A673 (cell line): Measurements from ENCODE around the gene SEMA6A. TPM values are rescaled to one million over a fixed set of nuclear protein-coding genes. Genes with fewer than 3 reads are reported as not detected.

Experiments
- BruUV-seq: library from RNA; stranded (reverse); fragments of 400-500 nt; replicated peaks from 2 replicates; lab custom pipeline; 2021; lab: Mats Ljungman, UMichigan
- CTCF ChIA-PET: fragments of 300-600 bp; sonication (Branson Sonifier 250); formaldehyde crosslinking; loops from one replicate; lab custom pipeline; 2022; ENCODE audit warnings: antibody characterized with exemption; lab: Charles Lee
- POLR2A ChIA-PET: fragments of 300-600 bp; sonication (Branson Sonifier 250); formaldehyde crosslinking; loops from one replicate; lab custom pipeline; 2022; ENCODE audit warnings: antibody characterized with exemption; ENCODE audit not compliant: low non-redundant PET; lab: Charles Lee
- DNase-seq: peaks from one replicate; pipeline ENCODE4 v3.0.0-alpha.2; 2015; ENCODE audit warnings: low spot score
- H3K27ac ChIP-seq: fragments of 200-600 bp; sonication (generic); 2 replicates; pipeline ENCODE4 v1.5.1; 2016; ENCODE audit warnings: mixed run types, low read depth, mild to moderate bottlenecking, mixed read lengths, antibody characterized with exemption, low read length; ENCODE audit not compliant: poor library complexity, severe bottlenecking
- H3K27me3 ChIP-seq: fragments of 200-600 bp; sonication (generic); replicated peaks from 2 replicates; pipeline ENCODE4 v1.6.1; 2017; ENCODE audit warnings: mixed run types, low read depth, mild to moderate bottlenecking, mixed read lengths, antibody characterized with exemption, low read length; ENCODE audit not compliant: insufficient read depth, poor library complexity
- H3K36me3 ChIP-seq: fragments of 200-600 bp; sonication (generic); 2 replicates; pipeline ENCODE4 v1.6.1; 2016; ENCODE audit warnings: mixed run types, mild to moderate bottlenecking, mixed read lengths, antibody characterized with exemption, low read length; ENCODE audit not compliant: insufficient read depth, poor library complexity, severe bottlenecking
- H3K4me1 ChIP-seq: fragments of 200-600 bp; sonication (generic); 2 replicates; pipeline ENCODE4 v1.6.1; 2017; ENCODE audit warnings: mixed run types, mild to moderate bottlenecking, mixed read lengths, antibody characterized with exemption, low read length; ENCODE audit not compliant: insufficient read depth, poor library complexity, severe bottlenecking
- H3K4me3 ChIP-seq: fragments of 200-600 bp; sonication (generic); 2 replicates; pipeline ENCODE4 v1.5.1; 2016; ENCODE audit warnings: low read depth, mixed run types, mild to moderate bottlenecking, mixed read lengths, low read length; ENCODE audit not compliant: poor library complexity, severe bottlenecking
- H3K9me3 ChIP-seq: fragments of 200-600 bp; sonication (generic); 2 replicates; pipeline ENCODE4 v1.6.1; 2016; ENCODE audit warnings: mixed run types, low read depth, mild to moderate bottlenecking, mixed read lengths, antibody characterized with exemption, low read length; ENCODE audit not compliant: poor library complexity, severe bottlenecking
- CTCF ChIP-seq: fragments of 300-800, 200-600 bp; sonication (generic); conservative IDR thresholded peaks from 2 replicates; pipeline ENCODE4 v1.5.1; 2017; ENCODE audit warnings: low read depth, mild to moderate bottlenecking, antibody characterized with exemption, low read length, moderate library complexity, mixed read lengths
- EZH2 ChIP-seq: fragments of 200-600 bp; sonication (generic); IDR thresholded peaks from 2 replicates; pipeline ENCODE4 v1.6.1; 2017; ENCODE audit warnings: borderline replicate concordance, low read depth, mild to moderate bottlenecking, mixed read lengths, antibody characterized with exemption, low read length; ENCODE audit not compliant: poor library complexity, severe bottlenecking
- intact Hi-C: fragments of 100-400 bp; cut with micrococcal nuclease; formaldehyde crosslinking; loops from one replicate; pipeline ENCODE4 v1.10.0; 2022; ENCODE audit not compliant: unreplicated experiment
- total RNA-seq: library from RNA; stranded (reverse); gene quantifications from 2 replicates; pipeline ENCODE4 v1.2.3, GENCODE V29; 2021

Gene SEMA6A
- total RNA-seq, 1 experiment from 2014 or later, result 10.6 TPM

DNA sequence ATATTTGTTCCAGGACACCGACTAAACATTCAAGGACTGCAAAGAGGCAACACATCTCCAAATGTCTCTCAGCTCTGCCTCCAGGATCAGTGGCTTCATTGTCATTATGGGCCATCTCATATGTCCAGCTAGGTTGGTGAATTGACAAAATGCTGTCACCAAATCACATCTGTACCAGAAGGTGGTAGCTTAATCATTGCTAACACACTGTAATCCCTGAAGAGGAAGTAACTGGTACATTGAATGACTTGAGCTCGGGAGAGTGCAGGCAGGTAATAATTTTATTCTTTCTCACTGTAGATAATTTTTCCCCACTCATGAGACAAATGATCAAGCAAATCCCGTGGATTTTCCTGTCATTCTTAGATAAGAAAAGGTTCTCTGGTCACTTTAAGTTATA lies 169.8 kb downstream of the SEMA6A start:
- no peak for TF ChIP-seq EZH2
- no peak for TF ChIP-seq CTCF
- intact Hi-C loops, result no loop called here
- no peaks in the 10 kb centered on the region for H3K9me3 ChIP-seq
- H3K4me3 ChIP-seq, result no peak overlapping the region
- no TSS peak for BruUV-seq
- no peaks in the 10 kb centered on the region for H3K27me3 ChIP-seq
- no peaks in the 10 kb centered on the region for H3K4me1 ChIP-seq
- H3K36me3 ChIP-seq, result no peaks in the 10 kb centered on the region
- ChIA-PET POLR2A (no interaction called here), CTCF (no interaction called here)
- DNase-seq, result no peak
- H3K27ac ChIP-seq, result no peak overlapping the region

DNA sequence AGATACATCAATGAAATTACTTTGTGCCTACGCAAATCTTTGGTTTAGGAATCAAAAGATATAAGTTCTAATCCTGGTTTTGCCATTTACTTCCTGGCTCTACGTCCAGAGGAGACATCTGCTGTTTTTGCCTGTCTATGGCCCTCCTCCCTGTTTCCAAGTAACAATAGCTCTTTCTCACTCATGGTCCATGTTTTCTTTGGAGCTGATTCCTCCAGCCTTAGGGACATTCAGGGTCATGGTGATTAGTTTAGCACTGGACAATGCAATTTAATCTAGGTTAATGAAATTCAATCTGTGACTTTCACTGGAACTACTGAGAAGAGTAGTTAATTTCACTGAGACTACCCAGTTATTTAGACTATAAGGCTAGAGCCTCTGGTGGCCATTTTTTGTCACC lies 170.6 kb downstream of the SEMA6A start:
- no peak for TF ChIP-seq CTCF
- no peak for TF ChIP-seq EZH2
- no TSS peak for BruUV-seq
- no peaks in the 10 kb centered on the region for H3K9me3 ChIP-seq
- POLR2A ChIA-PET, result no interaction called here
- no peaks in the 10 kb centered on the region for H3K4me1 ChIP-seq
- CTCF ChIA-PET, result no interaction called here
- H3K27ac ChIP-seq, result no peak overlapping the region
- H3K36me3 ChIP-seq, result no peaks in the 10 kb centered on the region
- H3K27me3 ChIP-seq, result no peaks in the 10 kb centered on the region
- intact Hi-C loops, result no loop called here
- no peak for DNase-seq
- H3K4me3 ChIP-seq, result no peak overlapping the region

DNA sequence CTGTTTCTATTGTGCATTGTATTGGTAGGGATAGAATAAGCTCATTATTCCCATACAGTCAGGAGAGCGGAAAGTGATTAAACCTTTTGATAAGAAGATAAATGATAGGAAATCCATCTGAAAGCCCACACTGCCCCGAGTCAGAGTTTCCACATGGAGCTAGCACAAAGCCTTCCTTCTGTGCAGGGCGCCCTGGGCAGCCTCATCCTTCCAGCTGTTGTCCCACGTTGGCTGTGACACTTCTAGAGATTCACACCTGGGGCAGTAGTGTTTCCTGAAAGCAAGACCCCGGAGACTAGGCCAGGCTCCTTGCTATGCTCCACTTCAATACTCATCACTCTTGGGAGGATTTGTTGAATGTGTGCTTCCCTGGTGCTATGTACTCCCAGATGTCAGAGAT lies 172.4 kb downstream of the SEMA6A start:
- no peak overlapping the region for H3K27ac ChIP-seq
- no peak overlapping the region for H3K4me3 ChIP-seq
- H3K36me3 ChIP-seq, result no peaks in the 10 kb centered on the region
- intact Hi-C loops, result no loop called here
- H3K4me1 ChIP-seq, result no peaks in the 10 kb centered on the region
- CTCF ChIA-PET, result no interaction called here
- no peaks in the 10 kb centered on the region for H3K9me3 ChIP-seq
- no TSS peak for BruUV-seq
- TF ChIP-seq EZH2, result no peak
- no peak for TF ChIP-seq CTCF
- no peaks in the 10 kb centered on the region for H3K27me3 ChIP-seq
- DNase-seq, result no peak
- POLR2A ChIA-PET, result no interaction called here
